H1 (cell line): ENCODE results near the gene PIEZO1. TPM values are rescaled to one million over a fixed set of nuclear protein-coding genes. Genes with fewer than 3 reads are reported as not detected.

Experiments
- ATF2 ChIP-seq: IDR thresholded peaks from 2 replicates; pipeline ENCODE4 v1.6.1; 2012; ENCODE audit warnings: low read length, inconsistent platforms
- FOSL1 ChIP-seq: IDR thresholded peaks from 2 replicates; pipeline ENCODE4 v1.6.1; 2011; ENCODE audit warnings: mild to moderate bottlenecking, low read depth, low read length, moderate library complexity; ENCODE audit not compliant: insufficient read depth
- GABPA ChIP-seq: IDR thresholded peaks from 2 replicates; pipeline ENCODE4 v1.6.1; 2011; ENCODE audit warnings: mild to moderate bottlenecking, low read length, moderate library complexity, borderline replicate concordance; ENCODE audit not compliant: insufficient read depth
- HDAC2 ChIP-seq, 2 experiments: fragments of 300-600 bp in 1 of 2; sonication (generic) in 1 of 2; IDR thresholded peaks; 2 replicates each; pipeline ENCODE4 v1.6.1; 2011 to 2012; ENCODE audit warnings: low read depth in 2 of 2, low read length in 2 of 2, mild to moderate bottlenecking in 2 of 2, moderate library complexity in 2 of 2, borderline replicate concordance in 1 of 2, inconsistent platforms in 1 of 2
- KDM5A ChIP-seq: fragments of 200-600 bp; IDR thresholded peaks from 2 replicates; pipeline ENCODE4 v1.7.1; 2012; ENCODE audit warnings: mild to moderate bottlenecking, low read length, inconsistent platforms, mixed read lengths
- RNF2 ChIP-seq: fragments of 200-900, 300-1000 bp; sonication (generic); IDR thresholded peaks from 2 replicates; pipeline ENCODE4 v1.7.1; 2016; ENCODE audit warnings: borderline replicate concordance, low read depth, mild to moderate bottlenecking, antibody characterized with exemption, low read length; ENCODE audit not compliant: poor library complexity, severe bottlenecking; ENCODE audit errors: missing control alignments
- TCF12 ChIP-seq: IDR thresholded peaks from 2 replicates; pipeline ENCODE4 v1.6.1; 2011; ENCODE audit warnings: low read depth, mild to moderate bottlenecking, low read length
- polyA plus RNA-seq, 7 experiments: library from polyadenylated mRNA; depleted of rRNA in 3 of 7; stranded (reverse) in 5 of 7; unstranded in 2 of 7; fragments of >200 nt in 5 of 7; fragments of 200-250 nt in 2 of 7; gene quantifications; 1 replicate in 5 of 7; 2 replicates in 1 of 7; 4 replicates in 1 of 7; pipeline versions ENCODE4 v1.2.1 to v1.2.3, GENCODE V29; 2011 to 2013; ENCODE audit warnings: missing spikeins in 2 of 7, mixed read lengths in 2 of 7
- total RNA-seq: library from RNA; stranded (reverse); fragmentation: NEBNext Ultra II Directional; extraction: Animal tissue kit (Norgen Biotek cat#: 25700); gene quantifications from 2 replicates; pipeline ENCODE4 v1.2.1, GENCODE V29; 2021

PIEZO1 gene
- total and polyA plus RNA-seq, 2 of the 8 experiments (the other 6 are each of a cell fraction or from before 2014, with no cell fraction given): 42.3 to 67.5 TPM

GRCh38 chr16:88799569-88800276 lies 14.7 kb upstream of the PIEZO1 start (continued):
- TF ChIP-seq RNF2: no peak
- TF ChIP-seq ATF2: no peak
- no peak for TF ChIP-seq KDM5A
- TF ChIP-seq FOSL1: no peak
- no peak for TF ChIP-seq GABPA
- TF ChIP-seq TCF12: no peak
- TF ChIP-seq HDAC2 (IDR thresholded peaks at IDR 0.05; ENCODE audit: borderline replicate concordance in 1 of 2, low read depth in 2 of 2, low read length in 2 of 2): no peak
